ENCODE measurements around the gene ORC3. TPM values are rescaled to one million over a fixed set of nuclear protein-coding genes. Genes with fewer than 3 reads are reported as not detected.

Gene ORC3
- total and polyA plus RNA-seq, 2 donors (not counting 3 experiments of a cell fraction or from before 2014, with no cell fraction given): 9.2 to 17.9 TPM

GRCh38 chr6:87623248-87623647 lies 33.3 kb downstream of the ORC3 start:
- BruUV-seq (replicated peaks): no TSS peak
- Histone ChIP-seq H2AFZ (ENCODE audit: low read depth, low read length) (no peak overlapping the region), H4K20me1 (replicated peaks; ENCODE audit: control insufficient read depth, extremely low read depth, insufficient read depth, low read length) (no peaks in the 10 kb centered on the region), H3K4me1 (ENCODE audit: control insufficient read depth, extremely low read depth, insufficient read depth, low read length) (no peaks in the 10 kb centered on the region), H3K36me3 (ENCODE audit: control insufficient read depth in 2 of 2, extremely low read depth in 1 of 2, insufficient read depth in 2 of 2, low read length in 2 of 2) (no peaks in the 10 kb centered on the region), H3K4me3 (replicated peaks in 1 of 3; ENCODE audit: insufficient read depth in 1 of 3, low read depth in 1 of 3, low read length in 3 of 3) (no peak overlapping the region), H3K4me2 (ENCODE audit: insufficient read depth, low read length) (no peak overlapping the region), H3K79me2 (ENCODE audit: control insufficient read depth, insufficient read depth, low read length) (no peaks in the 10 kb centered on the region), H3K9me1 (replicated peaks; ENCODE audit: control insufficient read depth, extremely low read depth, insufficient read depth, low read length) (no peaks in the 10 kb centered on the region), H3K27me3 (ENCODE audit: control insufficient read depth in 2 of 2, insufficient read depth in 2 of 2, low read length in 2 of 2) (no peaks in the 10 kb centered on the region), H3K9ac (replicated peaks; ENCODE audit: extremely low read depth, insufficient read depth, low read length) (no peak overlapping the region), H3K27ac (ENCODE audit: insufficient read depth, low read depth, low read length) (no peak overlapping the region), H3K9me3 (replicated peaks; ENCODE audit: control insufficient read depth, insufficient read depth, low read length) (no peaks in the 10 kb centered on the region)
- ChIA-PET CTCF (no interaction called here), POLR2A (no interaction called here)
- FAIRE-seq (no peak), DNase-seq (ENCODE audit: low read depth, low spot score) (peak; percentile 21)
- dilution Hi-C loops (cut with MboI; ENCODE audit: extremely low pct_ligation_motif_present, low sequenced_read_pairs): no loop called here
- intact Hi-C loops (cut with micrococcal nuclease): no loop called here
- peak; percentile 9 for TF ChIP-seq GATA2 (IDR thresholded peaks at IDR 0.05; ENCODE audit: insufficient read depth, insufficient read length, low read depth, low read length)
- TF ChIP-seq MYC (IDR thresholded peaks at IDR 0.05; ENCODE audit: low read depth, low read length): no peak

- H3K4me1 ChIP-seq (ENCODE audit: control insufficient read depth, extremely low read depth, insufficient read depth, low read length): no peaks in the 10 kb centered on the region
- intact Hi-C loops (cut with micrococcal nuclease): no loop called here
- dilution Hi-C loops (cut with MboI; ENCODE audit: extremely low pct_ligation_motif_present, low sequenced_read_pairs): no loop called here
- ChIA-PET CTCF (interaction anchor here (1.4 to 2.7 kb wide), 3 partner anchors 9 to 22 kb away, joined by 4 to 8 read pairs (median 5); no protein-coding TSS in a partner anchor), POLR2A (no interaction called here)
- H3K9me1 ChIP-seq (replicated peaks; ENCODE audit: control insufficient read depth, extremely low read depth, insufficient read depth, low read length): no peaks in the 10 kb centered on the region
- H3K36me3 ChIP-seq (ENCODE audit: control insufficient read depth in 2 of 2, extremely low read depth in 1 of 2, insufficient read depth in 2 of 2, low read length in 2 of 2): no peaks in the 10 kb centered on the region
- H3K4me3 ChIP-seq (replicated peaks in 1 of 3; ENCODE audit: insufficient read depth in 1 of 3, low read depth in 1 of 3, low read length in 3 of 3): no peak overlapping the region
- H3K79me2 ChIP-seq (ENCODE audit: control insufficient read depth, insufficient read depth, low read length): no peaks in the 10 kb centered on the region
- no TSS peak for BruUV-seq (replicated peaks)
- FAIRE-seq (no peak), DNase-seq (ENCODE audit: low read depth, low spot score) (no peak)
- H4K20me1 ChIP-seq (replicated peaks; ENCODE audit: control insufficient read depth, extremely low read depth, insufficient read depth, low read length): no peaks in the 10 kb centered on the region
- no peak overlapping the region for H3K27ac ChIP-seq (ENCODE audit: insufficient read depth, low read depth, low read length)
- TF ChIP-seq CTCF (IDR thresholded peaks at IDR 0.05; ENCODE audit: extremely low read depth in 1 of 2, insufficient read depth in 1 of 2, low read depth in 1 of 2, low read length in 2 of 2) (no peak), POLR2A (IDR thresholded peaks at IDR 0.05; ENCODE audit: low read depth, low read length) (no peak), JUN (IDR thresholded peaks at IDR 0.05; ENCODE audit: borderline replicate concordance, insufficient read depth, insufficient read length, low read depth) (no peak), EZH2 (IDR thresholded peaks at IDR 0.05; ENCODE audit: borderline replicate concordance, low read depth, low read length, severe bottlenecking) (no peak), MYC (IDR thresholded peaks at IDR 0.05; ENCODE audit: low read depth, low read length) (no peak), POLR2AphosphoS5 (IDR thresholded peaks at IDR 0.05; ENCODE audit: insufficient read depth, low read depth, low read length) (no peak), GATA2 (IDR thresholded peaks at IDR 0.05; ENCODE audit: insufficient read depth, insufficient read length, low read depth, low read length) (no peak), FOS (IDR thresholded peaks at IDR 0.05; ENCODE audit: borderline replicate concordance, insufficient read depth, low read length) (no peak)
- TF ChIP-seq, protein P1, sequence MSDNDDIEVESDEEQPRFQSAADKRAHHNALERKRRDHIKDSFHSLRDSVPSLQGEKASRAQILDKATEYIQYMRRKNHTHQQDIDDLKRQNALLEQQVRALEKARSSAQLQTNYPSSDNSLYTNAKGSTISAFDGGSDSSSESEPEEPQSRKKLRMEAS (IDR thresholded peaks at IDR 0.05; ENCODE audit: insufficient read depth, insufficient read length): no peak
- H3K4me2 ChIP-seq (ENCODE audit: insufficient read depth, low read length): no peak overlapping the region
- H3K9me3 ChIP-seq (replicated peaks; ENCODE audit: control insufficient read depth, insufficient read depth, low read length): no peaks in the 10 kb centered on the region
- no peak overlapping the region for H3K9ac ChIP-seq (replicated peaks; ENCODE audit: extremely low read depth, insufficient read depth, low read length)
- H2AFZ ChIP-seq (ENCODE audit: low read depth, low read length): no peak overlapping the region
- no peaks in the 10 kb centered on the region for H3K27me3 ChIP-seq (ENCODE audit: control insufficient read depth in 2 of 2, insufficient read depth in 2 of 2, low read length in 2 of 2)
Measured at GRCh38 chr6:87628424-87628823, 38.5 kb downstream of the ORC3 start.
